HG03064 (cell line): ENCODE measurements around the gene MKI67.
"Not testable (repeated sequence)": the region's sequence is repeated elsewhere in the genome, so short reads cannot be mapped to it uniquely, and the experiment has no call there.

ENCODE experiments used
- ATAC-seq: cut with Tn5 transposase; IDR thresholded peaks from one replicate; pipeline ENCODE4 v1.9.1; 2021; ENCODE audit warnings: low read depth; ENCODE audit not compliant: unreplicated experiment

MKI67 gene

GRCh38 chr10:128113026-128113425 lies 13.2 kb downstream of the MKI67 start:
- no peak for ATAC-seq

DNA sequence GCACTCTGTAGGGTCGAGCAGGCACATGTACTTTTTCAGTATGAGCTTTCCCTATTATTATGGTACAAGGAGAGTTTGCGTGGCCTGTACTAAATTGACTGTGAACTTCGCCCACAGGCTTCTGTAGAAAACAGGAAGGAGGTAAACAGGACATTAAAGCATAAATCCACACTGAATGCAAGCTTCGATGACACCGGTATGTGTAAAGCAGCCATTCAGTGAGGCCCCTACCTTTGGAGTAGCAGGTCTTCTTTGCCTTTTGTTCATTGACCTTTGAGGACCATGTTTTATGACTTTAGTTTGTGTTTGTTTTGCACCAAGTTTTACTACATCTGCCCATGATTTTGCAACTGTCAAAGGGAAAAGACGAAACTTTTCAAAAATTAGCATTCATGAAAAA lies 14.5 kb downstream of the MKI67 start:
- no peak for ATAC-seq

GRCh38 chr10:128110339-128110738 lies 15.9 kb downstream of the MKI67 start:
- no peak for ATAC-seq

DNA sequence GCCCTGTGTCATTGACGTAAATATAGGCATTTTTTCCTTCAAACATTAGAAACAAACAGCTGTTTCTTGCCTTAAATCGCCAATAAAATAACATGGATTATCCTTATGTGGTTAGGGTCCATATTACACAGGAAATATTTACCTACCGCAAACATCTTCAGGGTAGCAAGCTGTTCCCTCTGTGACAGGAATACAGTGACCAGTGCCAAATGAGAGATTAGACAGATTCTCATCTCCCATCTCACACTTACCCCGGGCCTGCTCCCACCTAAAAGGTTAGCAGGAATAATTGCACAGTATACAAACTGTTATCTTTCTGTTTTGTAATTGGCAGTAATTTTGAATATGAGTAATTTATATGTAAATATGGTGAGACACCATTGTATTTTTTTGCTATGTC lies 16.5 kb downstream of the MKI67 start:
- ATAC-seq, result no peak

GRCh38 chr10:128105383-128105782 lies 20.8 kb downstream of the MKI67 start:
- no peak for ATAC-seq

DNA sequence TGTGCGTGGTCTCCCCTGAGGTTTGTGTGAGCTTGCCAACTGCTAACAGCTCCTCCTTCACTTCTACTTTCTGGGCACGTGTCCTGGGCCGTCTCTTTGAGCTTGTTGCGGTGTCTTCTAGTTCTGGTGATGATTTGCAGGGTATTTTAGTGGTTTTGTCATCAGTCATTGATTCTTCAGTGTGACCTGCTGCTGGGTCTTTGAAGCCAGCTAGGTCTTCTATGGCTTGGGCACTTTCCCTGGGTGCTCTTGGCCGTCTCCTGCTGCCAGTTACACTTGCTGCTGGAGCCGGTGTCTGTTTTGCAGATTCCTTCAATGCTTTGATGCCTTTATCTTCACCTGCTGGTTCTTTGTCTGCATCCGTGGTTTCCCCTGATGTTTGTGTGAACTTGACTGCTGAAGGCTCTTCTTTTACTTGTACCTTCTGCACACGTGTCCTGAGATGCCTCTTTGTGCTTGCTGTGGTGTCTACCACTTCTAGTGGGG lies 23.0 kb downstream of the MKI67 start:
- no peak for ATAC-seq

GRCh38 chr10:128102480-128103228 lies 23.6 kb downstream of the MKI67 start:
- ATAC-seq, result no peak

DNA sequence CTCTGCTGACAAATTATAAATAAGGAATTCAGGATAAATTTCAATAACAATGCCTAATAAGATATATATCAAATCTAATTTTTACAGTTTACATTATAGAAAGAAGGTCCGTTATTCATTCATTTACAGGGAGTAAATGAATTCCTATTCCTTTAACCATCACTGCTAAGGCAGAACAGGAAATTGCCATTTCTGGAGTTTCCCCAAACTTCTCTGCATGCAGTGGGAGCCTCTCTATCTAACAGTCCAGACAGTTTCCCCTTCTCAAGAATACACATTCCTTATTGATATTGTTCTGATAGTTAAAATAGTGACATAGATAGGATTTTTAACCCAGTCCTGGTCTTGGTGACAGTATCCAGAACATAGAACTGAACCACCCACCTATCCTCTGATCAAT lies 24.3 kb downstream of the MKI67 start:
- no peak for ATAC-seq

DNA sequence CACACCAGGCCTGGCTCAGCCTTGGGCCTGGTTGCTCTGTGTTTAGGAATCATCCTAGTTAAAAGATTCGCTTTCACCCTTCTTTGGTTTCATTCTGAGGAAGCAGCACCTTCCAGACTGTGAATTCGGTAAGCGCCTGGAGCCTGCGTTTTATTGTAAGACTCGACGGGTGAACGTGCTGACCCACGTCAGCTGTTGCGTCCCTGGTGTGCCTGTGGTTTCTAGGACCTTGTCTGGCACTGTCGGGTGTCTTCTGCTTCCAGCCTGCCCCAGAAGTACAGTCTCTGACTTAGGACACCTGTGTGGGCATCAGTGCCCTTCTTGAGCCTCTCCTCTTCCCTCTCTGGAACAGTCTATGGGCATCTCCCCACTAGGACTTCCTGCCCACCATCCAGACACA lies 26.3 kb downstream of the MKI67 start:
- no peak for ATAC-seq

GRCh38 chr10:128098631-128099030 lies 27.6 kb downstream of the MKI67 start:
- no peak for ATAC-seq

DNA sequence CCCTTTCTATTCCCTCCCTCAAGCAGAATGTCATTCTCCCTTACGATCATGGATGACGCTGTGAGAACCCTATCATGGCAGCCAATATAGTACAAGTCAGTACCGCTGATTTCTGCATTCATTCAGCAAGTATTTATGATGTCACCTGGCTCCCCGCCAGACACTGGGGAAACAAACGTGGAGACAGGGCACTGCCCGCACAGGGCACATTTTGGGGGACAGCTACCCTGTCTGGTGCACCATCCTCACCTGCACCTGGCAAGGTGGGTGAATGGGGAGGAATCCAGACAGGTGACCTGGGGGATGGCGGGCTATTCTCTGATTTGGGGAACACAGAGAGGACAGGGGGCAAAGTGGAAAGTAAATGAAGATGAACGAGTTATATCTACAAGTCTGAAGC lies 28.4 kb downstream of the MKI67 start:
- ATAC-seq, result no peak

DNA sequence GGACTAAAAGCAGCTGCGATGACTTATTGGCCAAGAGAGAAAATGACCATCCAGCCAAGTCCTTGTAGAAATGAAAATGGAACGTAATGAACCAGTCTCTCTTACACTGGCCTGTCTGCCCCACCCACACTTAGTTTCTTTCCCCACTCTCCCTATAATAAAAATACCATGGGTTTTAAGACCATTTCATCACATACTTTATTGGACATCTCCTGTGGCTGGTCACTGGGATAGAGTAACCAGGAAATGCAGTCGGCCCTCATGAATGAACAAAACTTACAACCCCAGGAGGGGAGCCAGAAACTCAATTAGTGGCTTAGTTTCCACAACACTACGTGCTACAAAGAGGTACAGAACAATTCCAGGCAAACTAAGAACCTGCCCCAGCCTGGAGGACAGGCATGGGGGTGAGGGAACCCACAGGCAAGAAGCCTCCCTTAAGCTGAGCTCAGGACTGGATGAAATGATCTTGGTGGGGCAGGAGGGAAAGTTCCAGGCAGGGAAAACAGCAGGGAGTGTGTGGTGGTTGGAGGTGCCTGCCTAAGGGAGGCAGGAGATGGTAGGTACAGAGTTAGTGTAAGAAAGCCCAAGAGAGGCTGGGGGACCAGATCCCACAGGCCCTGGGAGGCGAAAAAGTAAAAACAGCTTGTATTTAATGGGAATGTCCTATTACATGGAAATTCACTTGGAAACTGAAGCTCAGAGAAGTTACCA lies 29.6 kb downstream of the MKI67 start:
- no peak for ATAC-seq

- no peak for ATAC-seq
Observed at GRCh38 chr10:128095753-128096469, 30.3 kb downstream of the MKI67 start.

GRCh38 chr10:128095027-128095752 lies 31.0 kb downstream of the MKI67 start:
- no peak for ATAC-seq

GRCh38 chr10:128094596-128094995 lies 31.6 kb downstream of the MKI67 start:
- ATAC-seq, result not testable (repeated sequence)

DNA sequence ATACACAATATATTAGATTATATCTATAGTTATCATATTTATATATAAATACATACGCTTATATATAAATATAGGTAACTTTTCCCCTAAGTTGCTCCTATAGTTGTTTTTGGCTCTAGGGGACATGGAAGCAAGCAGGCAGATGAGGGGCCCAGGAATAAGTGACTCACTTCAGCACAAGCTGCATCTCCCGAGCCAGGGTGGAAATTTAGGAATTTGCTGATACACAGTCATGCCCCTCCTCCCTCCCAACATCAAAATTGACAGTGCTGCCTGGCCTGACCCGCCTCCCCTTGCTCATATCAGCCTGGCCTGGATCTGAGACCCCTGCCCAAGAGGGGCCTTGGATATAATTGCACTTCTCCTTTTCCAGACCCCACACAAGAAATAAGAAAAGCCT lies 33.8 kb downstream of the MKI67 start:
- no peak for ATAC-seq

- no peak for ATAC-seq
Observed at GRCh38 chr10:128091636-128092210, 34.5 kb downstream of the MKI67 start.

- ATAC-seq, result no peak
Observed at GRCh38 chr10:128087884-128088709, 38.1 kb downstream of the MKI67 start.

- ATAC-seq, result no peak
Observed at GRCh38 chr10:128087146-128087883, 38.9 kb downstream of the MKI67 start.
